Activated CD4-positive, CD25-positive, alpha-beta regulatory T cell treated with anti-CD3 and anti-CD28 coated beads, Interleukin-2, amount 50 U/mL, for 16 hours (primary cell): ENCODE results near the gene ZFP69B.
A peak's percentile ranks its signal among the peaks of the same experiment; 100 is the strongest.

Experiments
- DNase-seq: peaks from one replicate; pipeline ENCODE4 v3.0.0-alpha.2; 2020; ENCODE audit warnings: low read depth, low spot score

Gene ZFP69B

GRCh38 chr1:40449684-40450494 lies at the start of gene ZFP69B:
Gene ZFP69B, plus strand, starts transcription at chr1:40450476. Its CDS starts 486 bp downstream, at chr1:40450962.
- DNase-seq: peak; percentile 68

GRCh38 chr1:40401473-40402201 lies 48.6 kb upstream of the ZFP69B start:
- DNase-seq: no peak

- DNase-seq: no peak
These were observed 45.4 kb upstream of the ZFP69B start for GRCh38 chr1:40404670-40405462.

GRCh38 chr1:40405812-40406211 lies 44.5 kb upstream of the ZFP69B start:
- no peak for DNase-seq

- no peak for DNase-seq
These were observed 42.8 kb upstream of the ZFP69B start for GRCh38 chr1:40407453-40407852.

- DNase-seq: no peak
These were observed 40.8 kb upstream of the ZFP69B start for GRCh38 chr1:40409467-40409866.

GRCh38 chr1:40411294-40411693 lies 39.0 kb upstream of the ZFP69B start:
- no peak for DNase-seq

- DNase-seq: no peak
These were observed 38.4 kb upstream of the ZFP69B start for GRCh38 chr1:40411843-40412242.

GRCh38 chr1:40413527-40414252 lies 36.6 kb upstream of the ZFP69B start:
- no peak for DNase-seq

- DNase-seq: no peak
These were observed 35.9 kb upstream of the ZFP69B start for GRCh38 chr1:40414331-40414730.

- no peak for DNase-seq
These were observed 33.6 kb upstream of the ZFP69B start for GRCh38 chr1:40416709-40417108.

- no peak for DNase-seq
These were observed 28.6 kb upstream of the ZFP69B start for GRCh38 chr1:40421431-40422384.

- no peak for DNase-seq
These were observed 27.5 kb upstream of the ZFP69B start for GRCh38 chr1:40422630-40423263.

GRCh38 chr1:40423264-40423642 lies 27.0 kb upstream of the ZFP69B start:
- no peak for DNase-seq

GRCh38 chr1:40423951-40424618 lies 26.2 kb upstream of the ZFP69B start:
- no peak for DNase-seq

GRCh38 chr1:40425198-40425597 lies 25.1 kb upstream of the ZFP69B start:
- no peak for DNase-seq

- no peak for DNase-seq
These were observed 18.9 kb upstream of the ZFP69B start for GRCh38 chr1:40431385-40431784.

GRCh38 chr1:40432644-40433390 lies 17.5 kb upstream of the ZFP69B start:
- no peak for DNase-seq

GRCh38 chr1:40435471-40435870 lies 14.8 kb upstream of the ZFP69B start:
- no peak for DNase-seq
